GM19397 (cell line): ENCODE results near the gene MON1B.
"Not testable (repeated sequence)": the region's sequence is repeated elsewhere in the genome, so short reads cannot be mapped to it uniquely, and the experiment has no call there.

Experiments
- ATAC-seq: cut with Tn5 transposase; IDR thresholded peaks from one replicate; pipeline ENCODE4 v1.9.1; 2021; ENCODE audit warnings: mild to moderate bottlenecking, moderate library complexity; ENCODE audit not compliant: unreplicated experiment

The MON1B gene

DNA sequence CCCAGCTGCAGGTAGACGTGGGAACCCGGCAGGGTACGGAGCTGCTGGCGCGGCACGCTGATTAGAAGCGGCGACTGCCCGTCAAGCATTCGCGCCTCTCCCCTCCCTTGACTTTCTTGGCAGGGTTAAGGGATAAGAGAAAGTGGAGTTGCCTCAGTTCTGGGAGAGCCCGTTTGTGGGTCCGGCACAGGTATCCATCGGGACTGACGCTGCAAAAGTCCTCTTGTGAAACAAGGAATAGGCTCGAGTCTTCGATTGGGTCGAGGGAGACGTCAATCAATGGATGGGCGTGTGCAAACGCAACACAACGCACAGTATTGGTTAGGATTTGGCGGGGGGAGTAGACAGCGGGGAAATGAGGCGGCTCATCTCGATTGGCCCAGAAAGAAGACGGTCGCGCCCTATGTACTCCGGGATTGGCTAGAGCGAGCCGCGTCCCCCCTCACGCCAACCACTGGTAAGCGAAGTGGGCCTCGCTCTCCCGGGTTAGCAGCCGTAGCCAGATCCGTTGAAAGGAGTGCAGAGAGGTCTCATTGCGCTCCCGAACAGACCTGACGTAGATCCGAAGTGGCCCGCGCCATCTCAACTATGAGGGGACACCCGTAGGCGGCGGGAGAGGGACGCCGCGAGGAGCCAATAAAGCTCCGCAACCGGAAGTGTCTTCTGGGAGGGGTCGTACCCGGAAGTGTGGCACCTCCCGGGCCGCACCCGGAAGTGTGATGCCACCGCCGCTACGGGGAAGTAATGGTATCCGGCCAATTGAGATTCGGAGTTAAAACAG lies at the start of gene MON1B:
TSS of gene MON1B (plus strand) at position 713 of the 781 bp plus-strand sequence. CDS start 296 bp downstream, outside the sequence.
- peak; percentile 96 for ATAC-seq

DNA sequence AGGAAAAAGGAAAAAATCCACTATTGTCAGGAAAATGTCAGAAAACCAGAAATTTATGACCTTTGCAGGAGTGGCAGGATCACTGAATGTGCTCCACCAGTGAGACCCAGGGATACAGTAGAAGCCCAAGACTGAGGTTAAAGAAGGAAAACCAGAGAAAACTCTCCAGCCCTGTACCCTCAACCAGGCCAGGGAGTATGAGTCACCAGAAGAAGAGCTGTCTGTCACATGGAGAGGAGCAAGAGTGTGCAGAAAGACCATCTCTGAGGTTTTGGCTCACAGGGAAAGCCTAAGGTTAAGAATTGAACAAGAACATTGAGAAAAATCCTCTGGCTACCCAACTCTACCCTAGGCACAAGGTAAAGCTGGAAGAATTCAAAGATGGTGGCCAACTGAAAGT lies 47.6 kb upstream of the MON1B start:
- no peak for ATAC-seq

DNA sequence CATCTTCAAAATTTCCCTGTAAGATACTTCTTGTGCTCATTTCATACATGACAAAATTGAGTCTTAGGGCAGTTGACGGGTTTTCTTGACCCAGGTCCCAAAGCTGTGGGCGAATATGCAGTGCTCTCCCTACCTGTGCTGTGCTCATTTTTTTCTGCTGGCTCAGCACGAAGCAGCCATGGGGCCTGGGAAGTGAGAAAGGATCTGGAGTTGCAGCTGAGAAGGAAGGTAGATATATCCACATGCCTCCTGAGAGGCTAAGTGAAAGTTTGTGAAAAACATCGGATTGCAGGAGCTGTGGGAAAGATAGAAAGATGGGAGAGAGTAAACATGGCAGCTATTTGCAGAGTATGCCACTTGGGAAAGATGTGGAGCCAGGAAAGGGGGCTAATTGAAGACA lies 42.9 kb upstream of the MON1B start:
- ATAC-seq = no peak

DNA sequence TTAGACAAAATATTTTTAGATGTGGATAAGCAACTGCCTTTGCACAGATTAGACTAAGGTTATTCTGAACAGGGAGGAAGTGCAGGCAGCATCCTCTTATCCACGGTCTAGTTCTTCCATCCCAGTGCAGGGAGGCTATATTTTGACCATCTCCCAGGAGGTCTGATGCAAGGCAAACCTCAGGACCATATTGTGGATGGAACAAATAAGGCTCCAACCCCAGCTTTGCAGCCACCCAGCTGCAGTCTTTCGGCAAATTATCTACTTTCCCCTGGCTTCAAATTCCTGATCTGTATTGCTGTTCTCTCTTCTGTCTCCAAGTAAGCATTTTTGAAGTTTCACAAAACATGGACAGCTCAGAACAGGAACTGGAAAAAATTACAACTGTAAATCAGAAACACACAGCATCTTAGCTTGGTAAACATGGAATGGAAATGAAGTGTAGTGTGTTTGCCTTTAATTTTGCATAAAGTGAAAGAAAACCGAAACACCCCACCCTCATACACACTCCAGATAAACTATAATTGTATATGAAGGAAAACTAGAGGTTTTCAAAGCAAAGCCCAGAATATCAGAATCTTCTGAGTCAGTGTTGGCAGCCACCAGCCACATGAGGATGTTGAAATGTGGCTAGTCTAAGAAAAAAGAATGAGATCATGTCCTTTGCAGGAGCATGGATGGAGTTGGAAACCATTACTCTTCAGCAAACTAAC lies 33.5 kb upstream of the MON1B start:
- no peak for ATAC-seq

DNA sequence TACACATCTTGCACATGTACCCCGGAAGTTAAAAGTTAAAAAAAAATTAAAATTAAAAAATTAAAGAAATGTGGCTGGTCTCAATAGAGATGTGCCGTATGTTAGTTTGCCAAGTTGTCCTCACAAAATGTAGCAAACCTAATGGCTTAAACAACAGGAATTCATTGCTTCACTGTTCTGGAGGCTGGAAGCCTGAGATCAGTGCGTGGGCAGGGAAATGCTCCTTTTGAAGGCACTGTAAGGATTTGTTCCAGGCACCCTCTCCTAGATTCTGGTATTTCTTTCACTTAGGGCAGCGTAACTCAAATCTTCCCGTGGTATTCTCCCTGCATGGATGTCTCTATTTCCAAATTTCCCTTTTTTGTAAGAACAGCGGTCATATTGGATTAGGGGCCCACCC lies 32.7 kb upstream of the MON1B start:
- no peak for ATAC-seq

DNA sequence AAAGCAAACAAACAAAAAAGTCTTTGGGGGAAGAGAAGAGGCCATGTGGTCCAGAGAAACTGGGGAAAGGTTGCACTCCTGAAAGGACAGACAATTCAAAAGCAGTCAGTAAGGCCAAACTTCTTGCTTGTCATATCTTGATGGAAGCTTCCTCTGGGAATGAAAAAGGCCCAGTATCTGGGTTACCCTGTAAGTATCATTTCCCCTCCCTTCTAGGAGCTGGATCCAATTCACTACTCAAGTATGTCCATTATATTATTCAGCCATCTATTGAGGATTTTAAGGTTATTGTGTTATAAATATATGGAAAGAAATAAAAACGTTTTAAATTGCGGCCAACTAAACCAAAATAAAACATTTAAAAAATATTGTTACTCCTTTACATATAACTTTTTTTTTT lies 26.0 kb upstream of the MON1B start:
- ATAC-seq = no peak

DNA sequence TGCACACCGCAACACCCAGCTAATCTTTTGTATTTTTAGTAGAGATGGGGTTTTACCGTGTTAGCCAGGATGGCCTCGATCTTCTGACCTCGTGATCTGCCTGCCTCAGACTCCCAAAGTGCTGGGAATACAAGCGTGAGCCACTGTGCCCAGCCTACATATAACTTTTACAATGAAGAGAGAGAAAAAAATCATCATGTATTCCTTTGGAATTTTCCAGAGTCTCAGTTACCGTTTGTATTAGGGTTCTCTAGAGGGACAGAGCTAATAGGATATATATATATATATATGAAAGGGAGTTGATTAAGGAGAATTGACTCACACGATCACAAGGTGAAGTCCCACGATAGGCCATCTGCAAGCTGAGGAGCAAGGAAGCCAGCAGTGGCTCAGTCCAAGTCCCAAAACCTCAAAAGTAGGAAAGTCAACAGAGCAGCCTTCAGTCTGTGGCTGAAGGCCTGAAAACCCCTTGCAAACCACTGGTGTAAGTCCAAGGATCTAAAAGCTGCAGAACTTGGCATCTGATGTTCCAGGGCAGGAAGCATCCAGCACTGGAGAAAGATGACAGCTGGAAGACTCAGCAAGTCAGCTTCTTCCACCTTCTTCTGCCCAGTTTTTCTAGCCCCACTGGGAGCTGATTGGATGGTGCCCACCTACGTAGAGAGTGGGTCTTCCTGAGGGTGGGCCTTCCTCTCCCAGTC lies 25.3 kb upstream of the MON1B start:
- ATAC-seq = not testable (repeated sequence)

DNA sequence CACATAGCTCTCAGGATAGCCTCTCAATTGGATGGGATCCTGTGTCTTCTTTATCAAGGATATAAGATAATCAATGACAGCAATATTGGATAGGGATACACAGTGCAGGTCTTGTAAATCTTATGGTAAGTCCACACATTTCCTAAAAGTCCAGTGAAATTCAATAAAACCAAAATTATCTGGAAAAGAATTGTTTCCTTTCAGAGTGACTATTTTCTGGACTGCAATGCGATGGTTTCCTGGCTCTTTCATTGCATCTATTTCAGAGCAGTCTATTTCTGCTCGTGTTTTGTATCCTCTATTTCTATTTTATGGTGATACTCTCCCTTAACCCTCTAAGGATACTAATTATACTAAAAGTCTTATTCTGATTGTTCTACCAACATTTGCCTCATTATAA lies 24.3 kb upstream of the MON1B start:
- no peak for ATAC-seq

DNA sequence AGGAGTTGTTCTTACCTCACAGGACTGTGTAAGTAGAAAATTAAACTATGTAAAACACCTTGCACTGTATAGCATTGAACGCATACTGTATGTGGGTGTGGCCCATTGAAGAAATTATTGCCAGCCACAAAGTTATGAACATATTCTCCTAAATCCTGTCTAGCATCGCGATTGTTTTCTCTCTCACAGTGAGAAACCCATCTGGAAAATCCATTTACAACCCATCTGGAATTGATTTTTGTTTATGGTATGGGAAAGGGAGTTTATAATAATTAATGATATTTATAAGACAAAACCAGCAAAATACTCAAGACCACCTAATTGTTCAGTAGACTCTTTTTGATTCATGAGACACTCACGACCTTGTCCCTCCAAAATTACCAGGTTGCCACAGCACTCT lies 22.1 kb upstream of the MON1B start:
- no peak for ATAC-seq

DNA sequence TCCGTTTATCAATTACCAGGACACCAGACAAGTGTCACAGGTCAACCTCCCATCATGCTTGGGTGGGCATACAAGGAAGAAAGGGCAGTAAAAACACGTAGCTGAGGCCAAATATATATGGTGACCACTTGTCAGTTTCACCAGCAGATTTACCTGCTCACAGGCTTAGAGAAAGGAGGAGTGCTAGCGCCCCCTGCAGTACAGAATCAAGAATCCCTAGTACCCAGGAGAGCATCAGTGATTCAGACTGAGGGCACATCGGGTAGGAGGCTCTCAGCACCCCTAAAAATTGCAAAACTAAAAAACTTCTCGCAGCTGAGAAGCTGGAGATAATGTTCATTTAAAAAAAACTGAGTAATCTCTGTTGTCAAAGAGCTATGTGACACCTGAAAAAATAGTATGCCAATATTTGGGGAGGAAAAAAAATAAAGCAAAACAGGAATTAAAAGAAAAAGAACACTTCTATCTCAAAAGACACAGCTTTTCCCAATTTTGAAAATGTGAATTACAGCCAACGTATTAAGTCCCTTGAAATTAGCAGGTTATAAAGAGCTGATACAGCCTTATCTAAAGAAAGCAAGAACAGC lies 21.2 kb upstream of the MON1B start:
- ATAC-seq = peak; percentile 57

DNA sequence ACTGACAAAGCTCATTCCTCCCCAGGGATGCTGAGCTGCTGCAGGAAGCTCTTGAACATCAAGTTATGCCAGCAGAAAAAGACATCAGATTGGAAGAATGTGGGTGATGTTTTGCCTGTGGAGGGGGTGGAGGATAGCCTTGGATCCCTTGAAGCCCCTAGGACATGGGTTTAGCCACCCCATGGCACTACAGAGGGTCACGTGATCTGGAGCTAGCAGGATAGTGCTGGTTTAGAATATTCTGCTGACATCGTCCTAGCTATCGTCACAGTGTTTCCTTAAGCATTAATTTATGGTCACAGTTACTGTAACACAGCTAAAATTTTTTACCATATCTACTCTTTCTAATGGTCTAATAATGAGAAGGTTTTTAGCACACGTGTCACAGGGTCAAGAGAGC lies 20.2 kb upstream of the MON1B start:
- no peak for ATAC-seq

DNA sequence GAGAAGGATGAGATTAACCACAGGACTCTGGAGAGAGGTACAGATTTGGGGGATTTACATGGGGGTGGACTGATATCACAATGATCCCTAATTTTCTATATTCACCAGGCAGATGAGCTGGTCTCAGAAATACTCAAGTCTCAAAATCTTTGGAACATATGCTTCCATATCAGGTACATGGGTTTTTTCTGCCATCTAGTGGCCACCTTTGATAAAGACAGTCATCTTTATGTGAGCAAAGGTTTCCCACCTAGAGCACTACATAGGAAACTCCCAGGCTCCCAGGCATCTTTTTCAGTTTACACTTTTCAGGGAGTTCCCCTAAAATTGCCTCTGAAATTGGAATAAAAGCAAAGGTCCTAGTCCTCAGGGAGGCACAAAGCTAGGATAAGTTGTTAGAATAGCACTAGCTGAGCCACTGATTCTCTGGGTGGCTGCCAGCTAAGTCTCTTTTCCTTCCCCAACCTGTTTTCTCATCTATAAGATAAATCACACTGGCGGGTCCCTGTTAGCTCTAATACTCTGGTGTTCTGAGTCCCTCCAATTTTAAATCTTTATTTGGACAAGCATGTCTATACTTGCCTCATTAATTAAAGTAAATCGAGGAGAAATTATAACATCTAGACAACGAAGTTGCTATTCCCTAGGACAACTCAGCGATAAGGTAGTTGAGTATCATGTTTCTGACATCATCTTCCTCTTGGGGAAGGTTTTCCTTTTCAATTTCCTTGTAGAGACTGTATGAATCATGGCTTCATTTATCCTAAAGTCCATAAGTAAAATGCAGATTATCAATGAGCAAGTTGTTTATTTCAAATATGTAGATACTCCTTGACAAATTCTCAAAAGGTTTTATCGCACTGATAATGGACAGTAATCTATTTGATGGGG lies 19.0 kb upstream of the MON1B start:
- no peak for ATAC-seq

DNA sequence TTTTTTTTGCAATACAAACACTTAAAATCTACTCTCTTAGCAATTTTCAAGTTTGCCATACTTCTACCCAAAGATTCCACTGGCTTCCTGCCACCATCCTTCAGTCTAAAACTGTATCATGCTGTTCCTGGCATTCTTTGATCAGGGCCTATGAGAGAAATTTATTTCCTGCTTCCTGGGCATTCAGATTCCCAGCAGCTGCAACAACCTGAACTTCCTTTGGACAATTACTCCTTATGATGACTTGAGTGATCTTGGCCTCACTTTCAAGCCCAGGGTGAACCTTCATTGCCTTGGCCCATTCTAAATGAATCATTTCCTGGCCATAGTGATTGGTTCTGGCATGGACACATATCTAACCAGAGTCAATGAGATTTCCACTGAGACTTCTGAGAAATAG lies 18.0 kb upstream of the MON1B start:
- ATAC-seq = no peak

DNA sequence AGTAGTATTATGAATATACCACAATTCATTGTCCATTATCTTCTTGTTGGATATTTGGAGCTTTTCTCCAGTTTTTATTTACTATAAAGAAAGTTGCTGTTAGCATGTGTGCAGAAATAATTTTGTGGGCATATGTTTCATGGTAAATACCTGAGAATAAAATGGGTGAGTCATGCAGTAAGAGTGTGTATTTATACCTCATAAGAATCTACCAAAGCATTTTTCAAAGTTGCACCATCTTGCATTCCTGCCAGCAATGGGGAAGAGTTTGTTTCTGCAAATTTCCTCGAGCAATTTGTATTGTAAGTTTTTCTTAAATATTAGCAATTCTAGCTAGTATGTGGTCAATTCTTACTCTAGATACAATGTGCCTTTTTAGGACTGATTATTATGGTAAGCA lies 7.9 kb upstream of the MON1B start:
- no peak for ATAC-seq

DNA sequence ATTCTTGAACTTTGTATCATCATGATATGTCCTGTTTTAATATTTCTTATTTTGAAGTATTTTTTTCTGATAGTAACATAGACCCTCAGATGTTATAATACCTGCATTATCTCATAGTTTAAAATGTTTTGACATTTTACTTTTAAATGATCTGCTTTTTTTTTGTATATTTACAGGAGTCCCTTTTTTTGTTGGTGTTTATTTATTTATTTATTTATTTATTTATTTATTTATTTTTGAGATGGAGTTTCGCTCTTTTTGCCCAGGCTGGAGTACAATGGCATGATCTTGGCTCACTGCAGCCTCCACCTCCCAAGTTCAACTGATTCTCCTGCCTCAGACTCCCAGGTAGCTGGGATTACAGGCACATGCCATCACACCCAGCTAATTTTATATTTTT lies 4.7 kb upstream of the MON1B start:
- ATAC-seq = not testable (repeated sequence)

DNA sequence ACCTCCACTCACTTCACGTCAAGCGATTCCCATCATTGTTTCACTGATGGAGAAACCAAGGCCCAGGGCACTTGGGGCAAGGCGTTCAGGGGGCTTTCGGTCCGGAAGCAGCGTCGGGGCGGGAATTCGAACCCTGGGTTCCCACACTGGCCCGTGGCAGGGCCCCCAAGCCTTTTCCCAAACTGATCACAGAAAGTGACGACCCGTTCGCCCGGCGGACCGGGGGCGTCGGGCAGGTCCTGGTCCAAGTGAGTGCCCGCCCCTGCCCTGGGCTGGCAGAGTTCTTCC lies 856 bp upstream of the MON1B start:
- ATAC-seq = no peak

DNA sequence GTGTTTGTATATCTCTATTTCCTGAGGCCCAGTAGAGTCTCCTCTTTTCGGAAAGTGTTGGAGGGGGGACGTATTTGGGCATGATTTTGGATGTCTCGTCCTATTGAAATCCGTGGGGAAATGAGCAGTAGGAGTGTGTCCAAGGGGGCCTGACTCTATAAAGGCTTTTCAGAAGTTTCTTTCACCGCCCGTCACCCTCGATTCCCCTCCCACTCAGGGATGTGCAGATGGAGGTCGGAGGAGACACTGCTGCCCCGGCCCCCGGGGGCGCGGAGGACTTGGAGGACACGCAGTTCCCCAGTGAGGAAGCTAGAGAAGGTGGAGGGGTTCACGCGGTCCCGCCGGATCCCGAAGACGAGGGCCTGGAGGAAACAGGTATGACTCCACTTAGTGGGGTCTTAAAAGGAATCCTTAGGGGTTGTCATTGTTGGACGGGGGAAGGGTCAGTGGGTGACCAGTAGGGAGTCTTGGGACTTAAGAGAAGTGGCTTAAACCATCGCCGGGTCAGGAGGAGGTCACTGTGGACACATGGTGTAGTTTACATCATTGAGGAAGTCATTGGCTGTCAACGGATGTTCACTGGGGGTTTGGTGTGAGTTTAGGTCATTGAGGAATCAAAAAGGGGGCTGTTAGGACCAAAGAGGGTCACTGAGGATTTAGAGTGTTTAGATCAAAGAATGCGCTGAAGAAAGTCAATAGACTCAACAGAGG lies 424 bp downstream of the MON1B start:
- ATAC-seq = peak; percentile 0

DNA sequence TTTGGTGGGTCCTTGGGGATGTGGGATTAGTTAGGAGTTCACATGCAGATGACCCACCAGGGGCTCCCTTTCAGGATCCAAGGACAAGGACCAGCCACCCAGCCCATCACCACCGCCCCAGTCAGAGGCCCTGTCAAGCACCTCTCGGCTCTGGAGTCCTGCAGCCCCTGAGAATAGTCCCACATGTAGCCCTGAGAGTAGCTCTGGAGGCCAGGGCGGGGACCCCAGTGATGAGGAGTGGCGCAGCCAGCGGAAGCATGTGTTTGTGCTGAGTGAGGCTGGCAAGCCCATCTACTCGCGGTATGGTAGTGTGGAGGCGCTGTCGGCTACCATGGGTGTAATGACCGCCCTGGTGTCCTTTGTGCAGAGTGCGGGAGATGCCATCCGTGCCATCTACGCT lies 2.4 kb downstream of the MON1B start:
- no peak for ATAC-seq

DNA sequence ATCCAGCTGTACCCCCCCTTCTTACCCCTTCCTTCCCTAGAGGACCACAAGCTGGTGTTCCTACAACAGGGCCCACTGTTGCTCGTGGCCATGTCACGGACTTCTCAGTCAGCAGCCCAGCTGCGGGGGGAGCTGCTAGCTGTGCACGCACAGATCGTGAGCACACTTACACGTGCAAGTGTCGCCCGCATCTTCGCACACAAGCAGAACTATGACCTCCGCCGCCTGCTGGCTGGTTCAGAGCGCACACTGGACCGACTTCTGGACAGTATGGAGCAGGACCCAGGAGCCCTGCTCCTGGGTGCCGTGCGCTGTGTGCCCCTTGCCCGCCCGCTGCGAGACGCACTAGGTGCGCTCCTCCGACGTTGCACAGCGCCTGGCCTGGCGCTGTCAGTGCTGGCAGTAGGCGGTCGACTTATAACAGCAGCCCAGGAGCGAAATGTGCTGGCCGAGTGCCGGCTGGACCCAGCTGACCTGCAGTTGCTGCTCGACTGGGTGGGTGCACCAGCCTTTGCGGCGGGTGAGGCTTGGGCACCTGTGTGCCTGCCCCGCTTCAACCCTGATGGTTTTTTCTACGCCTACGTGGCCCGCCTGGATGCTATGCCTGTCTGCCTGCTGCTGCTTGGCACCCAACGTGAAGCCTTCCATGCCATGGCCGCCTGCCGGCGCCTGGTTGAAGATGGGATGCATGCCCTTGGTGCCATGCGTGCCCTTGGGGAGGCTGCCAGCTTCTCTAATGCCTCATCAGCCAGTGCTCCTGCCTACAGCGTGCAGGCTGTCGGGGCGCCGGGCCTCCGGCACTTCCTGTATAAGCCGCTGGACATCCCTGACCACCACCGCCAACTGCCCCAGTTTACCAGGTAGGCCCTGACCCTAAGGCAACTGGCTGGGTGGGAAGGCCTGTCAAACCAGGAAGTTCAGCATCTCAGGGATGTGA lies 3.6 kb downstream of the MON1B start:
- ATAC-seq = no peak
